A549 (cell line): ENCODE results near the gene LCNL1.

ENCODE experiments used
- CTCF ChIP-seq: fragments of >200 bp; sonication (Bioruptor Twin); formaldehyde crosslinking; IDR thresholded peaks from 3 replicates; pipeline ENCODE4 v1.5.1; 2016
- HOXA7 ChIP-seq: fragments of 250-450 bp; sonication (Bioruptor Pico); IDR thresholded peaks from 2 replicates; pipeline ENCODE4 v1.5.0; 2020; ENCODE audit warnings: mild to moderate bottlenecking, moderate library complexity
- HOXB5 ChIP-seq: fragments of 250-450 bp; sonication (Bioruptor Pico); IDR thresholded peaks from 2 replicates; pipeline ENCODE4 v1.5.0; 2020; ENCODE audit warnings: mild to moderate bottlenecking, moderate library complexity
- JUNB ChIP-seq: fragments of >200 bp; sonication (Bioruptor Twin); formaldehyde crosslinking; IDR thresholded peaks from 2 replicates; pipeline ENCODE4 v1.6.1; 2016
- MAFK ChIP-seq: fragments of 450-650 bp; IDR thresholded peaks from 2 replicates; pipeline ENCODE4 v1.6.1; 2014; ENCODE audit not compliant: partially characterized antibody
- MAX ChIP-seq: IDR thresholded peaks from 2 replicates; pipeline ENCODE4 v1.6.1; 2012
- POLR2A ChIP-seq: IDR thresholded peaks from 2 replicates; pipeline ENCODE4 v1.6.1; 2012; ENCODE audit warnings: mild to moderate bottlenecking, low read length
- REST ChIP-seq: fragments of 200-600 bp; sonication (generic); IDR thresholded peaks from 2 replicates; pipeline ENCODE4 v1.6.1; 2016; ENCODE audit warnings: antibody characterized with exemption, mild to moderate bottlenecking, moderate library complexity
- TP53 ChIP-seq: fragments of 250-450 bp; sonication (Bioruptor Pico); IDR thresholded peaks from 2 replicates; pipeline ENCODE4 v1.5.0; 2021; ENCODE audit warnings: mild to moderate bottlenecking, moderate library complexity
- TF ChIP-seq, protein P1 (sequence below): fragments of 150-350 bp; IDR thresholded peaks from 2 replicates; pipeline ENCODE4 v1.6.1; 2014; ENCODE audit warnings: low read depth, mild to moderate bottlenecking, low read length

GRCh38 chr9:136997371-136997770 is 14.6 kb downstream of the LCNL1 start:
- TF ChIP-seq CTCF = no peak
- no peak for TF ChIP-seq TP53 (CRISPR knock-in tag)
- no peak for TF ChIP-seq POLR2A
- TF ChIP-seq HOXA7 (CRISPR knock-in tag) = no peak
- no peak for TF ChIP-seq MAFK
- no peak for TF ChIP-seq HOXB5 (CRISPR knock-in tag)
- no peak for TF ChIP-seq REST
- TF ChIP-seq MAX = no peak
- TF ChIP-seq JUNB = no peak
- TF ChIP-seq, protein P1, sequence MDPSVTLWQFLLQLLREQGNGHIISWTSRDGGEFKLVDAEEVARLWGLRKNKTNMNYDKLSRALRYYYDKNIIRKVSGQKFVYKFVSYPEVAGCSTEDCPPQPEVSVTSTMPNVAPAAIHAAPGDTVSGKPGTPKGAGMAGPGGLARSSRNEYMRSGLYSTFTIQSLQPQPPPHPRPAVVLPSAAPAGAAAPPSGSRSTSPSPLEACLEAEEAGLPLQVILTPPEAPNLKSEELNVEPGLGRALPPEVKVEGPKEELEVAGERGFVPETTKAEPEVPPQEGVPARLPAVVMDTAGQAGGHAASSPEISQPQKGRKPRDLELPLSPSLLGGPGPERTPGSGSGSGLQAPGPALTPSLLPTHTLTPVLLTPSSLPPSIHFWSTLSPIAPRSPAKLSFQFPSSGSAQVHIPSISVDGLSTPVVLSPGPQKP = no peak
